Natural killer cell treated with Interleukin-12 subunit alpha and Interleukin-12 subunit beta and Interleukin-15 and Interleukin-18, amount 100 ng/mL, for 72 hours (primary cell): Measurements from ENCODE around the gene MUSK. TPM values are rescaled to one million over a fixed set of nuclear protein-coding genes. Genes with fewer than 3 reads are reported as not detected.

Source experiments
- ATAC-seq, 2 donors: fragments of 150-1000 bp; cut with Tn5 transposase in 1 of 2; sonication (Bioruptor Pico), chemical (Tn5 transposase) in 1 of 2; 2 replicates each; pipeline ENCODE4 v1.10.0; 2021
- DNase-seq: peaks from one replicate; pipeline ENCODE4 v3.0.0; 2022; ENCODE audit warnings: low spot score
- H3K27ac Mint-ChIP-seq, 2 donors: 1 replicate in 1 of 2; 2 replicates in 1 of 2; pipeline ENCODE4 v1.8.0; 2022; ENCODE audit warnings: mixed read lengths in 2 of 2, mild to moderate bottlenecking in 1 of 2, moderate library complexity in 1 of 2
- H3K27me3 Mint-ChIP-seq, 2 donors: 1 replicate in 1 of 2; 2 replicates in 1 of 2; pipeline ENCODE4 v1.8.0; 2022; ENCODE audit warnings: mixed read lengths in 2 of 2
- H3K36me3 Mint-ChIP-seq: one replicate; pipeline ENCODE4 v1.8.0; 2022; ENCODE audit warnings: mixed read lengths
- H3K4me1 Mint-ChIP-seq, 2 donors: 1 replicate in 1 of 2; 2 replicates in 1 of 2; pipeline ENCODE4 v1.8.0; 2022; ENCODE audit warnings: low read depth in 2 of 2, mixed read lengths in 2 of 2, mild to moderate bottlenecking in 1 of 2
- H3K4me3 Mint-ChIP-seq: one replicate; pipeline ENCODE4 v1.8.0; 2022; ENCODE audit warnings: mixed read lengths
- H3K9me3 Mint-ChIP-seq: 2 replicates; pipeline ENCODE4 v1.8.0; 2022; ENCODE audit warnings: mixed read lengths
- total RNA-seq, 2 donors: library from RNA; stranded (reverse); gene quantifications; one replicate each; pipeline ENCODE4 v1.2.3, GENCODE V29; 2022

MUSK gene
- total RNA-seq, 2 donors from 2014 or later = not detected

GRCh38 chr9:110846215-110846614, 177.6 kb downstream of the MUSK start:
- ATAC-seq (no peak), DNase-seq (no peak)
- Mint-ChIP-seq H3K27ac (no peak overlapping the region), H3K27me3 (no peaks in the 10 kb centered on the region), H3K4me3 (no peak overlapping the region), H3K36me3 (no peaks in the 10 kb centered on the region), H3K4me1 (no peaks in the 10 kb centered on the region), H3K9me3 (peaks cover 7% of the 10 kb centered on the region)

GRCh38 chr9:110847671-110848070, 179.1 kb downstream of the MUSK start:
- no peak overlapping the region for H3K27ac Mint-ChIP-seq
- H3K27me3 Mint-ChIP-seq = no peaks in the 10 kb centered on the region
- H3K36me3 Mint-ChIP-seq = no peaks in the 10 kb centered on the region
- ATAC-seq = no peak
- H3K4me1 Mint-ChIP-seq = no peaks in the 10 kb centered on the region
- no peak overlapping the region for H3K4me3 Mint-ChIP-seq
- no peak for DNase-seq
- H3K9me3 Mint-ChIP-seq = peaks cover 7% of the 10 kb centered on the region

GRCh38 chr9:110850401-110851135, 182.0 kb downstream of the MUSK start:
- no peaks in the 10 kb centered on the region for H3K27me3 Mint-ChIP-seq
- ATAC-seq = no peak

More at GRCh38 chr9:110850401-110851135, 182.0 kb downstream of the MUSK start:
- Mint-ChIP-seq H3K4me3 (no peak overlapping the region), H3K9me3 (peaks cover 8% of the 10 kb centered on the region), H3K36me3 (no peaks in the 10 kb centered on the region), H3K27ac (no peak overlapping the region), H3K4me1 (no peaks in the 10 kb centered on the region)
- DNase-seq = no peak

Other genes starting within 250 kb of the MUSK start
- not detected for gene SVEP1, start 89.0 kb upstream of the MUSK start, total RNA-seq